HG02840 (cell line): ENCODE results near the gene SCAMP2.

Experiments used
- ATAC-seq: cut with Tn5 transposase; IDR thresholded peaks from one replicate; pipeline ENCODE4 v1.9.1; 2021; ENCODE audit warnings: mild to moderate bottlenecking, moderate library complexity, moderate number of reproducible peaks; ENCODE audit not compliant: unreplicated experiment, low FRiP score

Gene SCAMP2

DNA sequence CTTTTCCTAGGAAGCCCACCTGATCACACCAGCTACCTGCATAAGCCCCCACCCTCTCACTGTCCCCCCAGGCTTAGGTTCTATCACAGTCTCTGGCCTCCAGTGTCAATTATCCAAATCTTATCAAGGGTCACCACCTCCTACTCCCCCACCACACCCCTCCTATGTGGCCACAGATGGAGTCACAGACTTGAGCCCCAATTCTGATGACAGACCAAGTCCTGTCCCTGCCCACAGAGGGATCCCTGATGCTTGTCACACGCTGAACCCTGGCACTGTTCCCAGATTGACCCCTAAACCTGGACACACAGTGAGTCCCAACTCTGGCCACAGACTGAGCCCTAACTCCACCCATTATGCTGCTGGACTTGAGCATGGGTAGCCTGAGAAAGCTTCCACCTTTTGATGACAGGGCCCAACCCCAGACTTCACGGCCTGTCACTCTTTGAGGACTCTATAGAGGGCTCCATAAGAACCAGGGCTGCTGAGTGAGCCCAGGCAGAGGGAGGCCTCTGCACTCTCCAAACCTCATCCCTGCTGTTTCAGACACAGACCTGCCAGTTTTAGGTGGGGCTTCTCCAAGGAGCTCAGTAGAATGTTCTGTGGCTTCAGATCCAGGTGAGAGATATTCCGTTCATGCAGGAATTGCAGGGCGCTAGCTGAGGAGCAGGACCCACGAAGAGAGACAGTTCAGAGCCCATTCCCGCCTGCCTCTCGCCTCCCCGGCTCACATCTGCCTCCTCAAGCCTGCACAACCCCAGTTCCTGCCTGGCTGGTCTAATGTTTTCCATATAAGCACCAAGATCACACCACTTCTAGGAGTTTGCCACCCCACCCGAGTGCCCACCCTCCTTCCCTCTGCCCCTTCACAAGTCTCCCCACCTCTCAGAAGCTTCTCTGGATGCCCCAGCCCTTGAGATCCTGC, 32.1 kb downstream of the SCAMP2 start:
- no peak for ATAC-seq

DNA sequence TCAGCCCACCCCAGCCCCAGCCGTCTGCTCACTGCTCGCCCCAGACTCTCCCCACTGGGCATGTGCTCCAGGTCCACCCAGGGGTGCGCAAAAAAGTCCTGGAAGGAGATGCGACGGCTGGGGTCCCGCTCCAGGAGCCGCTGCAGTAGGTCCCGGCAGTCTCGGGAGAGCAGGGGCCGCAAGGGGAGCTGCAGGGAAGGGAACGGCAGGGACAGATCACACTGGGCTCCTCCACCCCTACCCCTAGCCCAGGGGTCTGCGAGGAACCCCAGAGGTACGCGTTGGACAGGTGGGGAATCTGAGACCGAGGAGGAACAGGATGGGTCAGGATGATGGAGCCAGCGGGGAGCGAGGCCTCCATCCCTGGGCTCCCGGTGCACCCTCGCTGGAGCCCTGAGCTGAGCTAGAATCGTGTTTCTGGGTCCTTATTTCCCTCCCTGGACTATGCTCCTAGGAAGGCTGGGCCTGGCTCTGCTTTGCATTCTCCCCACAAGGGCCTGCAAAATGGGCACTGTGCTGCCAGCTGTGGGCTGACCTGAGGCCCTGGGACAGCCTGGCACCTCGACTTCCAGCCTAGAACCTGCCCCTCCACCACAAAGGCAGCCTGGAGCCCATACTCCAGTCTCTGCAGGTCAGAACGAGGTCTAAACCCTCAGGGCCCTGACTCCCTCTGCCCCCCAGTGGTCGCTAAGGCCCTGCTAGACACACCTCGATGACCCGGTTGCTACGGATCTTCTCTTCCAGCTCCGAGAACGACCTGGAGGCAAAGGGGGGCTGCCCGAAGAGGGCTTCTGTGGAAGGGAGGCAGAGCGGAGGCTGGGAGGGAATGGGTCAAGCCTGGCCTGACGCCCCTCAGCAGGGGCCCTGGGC, 33.4 kb downstream of the SCAMP2 start:
- ATAC-seq = no peak

DNA sequence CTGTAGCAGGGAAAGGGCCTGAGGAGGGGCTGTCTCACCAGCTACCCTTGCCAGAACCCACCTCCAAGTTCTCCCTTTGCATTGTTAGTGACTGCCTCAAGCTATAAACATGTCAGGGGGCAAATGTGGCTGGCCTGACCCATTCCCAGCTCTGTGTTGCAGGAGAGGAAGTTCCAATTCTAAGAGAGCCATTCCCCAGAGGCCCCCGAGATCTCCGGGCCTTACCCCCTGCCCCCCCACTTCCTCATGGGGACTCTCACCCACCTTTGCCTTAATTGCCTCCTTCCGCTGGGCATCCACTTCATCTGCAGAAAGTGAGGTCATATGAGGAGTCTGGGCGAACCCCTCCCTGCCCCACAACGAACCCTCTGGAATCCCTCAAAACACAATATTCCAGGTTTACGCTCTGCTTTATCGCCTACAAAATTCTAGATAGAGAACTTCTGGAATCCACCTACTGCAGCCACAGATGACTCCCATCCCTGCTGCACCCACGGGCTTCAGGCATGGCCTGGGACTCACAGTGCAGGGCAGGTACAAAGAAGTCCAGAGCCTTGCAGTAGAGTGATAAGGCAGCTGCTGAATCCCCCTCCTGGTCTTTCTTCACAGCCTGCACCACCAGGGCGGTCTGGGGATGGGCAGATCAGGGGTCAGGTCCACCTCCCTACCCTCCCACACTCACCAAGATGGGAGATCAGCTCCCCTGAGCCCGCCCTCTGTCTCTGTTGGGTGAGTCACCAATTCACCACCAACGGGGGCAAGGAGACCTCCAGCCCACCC, 34.2 kb downstream of the SCAMP2 start:
- no peak for ATAC-seq

DNA sequence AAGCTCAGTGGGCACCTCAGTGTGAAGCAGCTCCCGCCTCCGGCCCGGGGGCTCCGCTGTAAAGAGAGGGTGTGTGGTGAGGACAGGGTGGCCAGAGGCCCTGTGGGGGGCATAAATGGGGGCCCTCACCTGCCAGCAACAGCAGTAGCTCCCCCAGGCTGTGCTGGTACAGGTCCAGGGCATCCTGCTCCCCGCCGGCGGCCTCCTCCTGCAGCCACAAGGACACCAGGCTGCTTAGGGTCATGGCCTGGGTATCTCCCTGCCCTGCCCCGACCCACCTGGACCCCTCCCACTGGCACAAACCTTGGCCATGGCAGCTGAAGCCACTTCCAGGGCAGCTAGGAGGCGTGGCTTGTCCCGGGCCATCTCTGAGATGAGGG, 35.0 kb downstream of the SCAMP2 start:
- ATAC-seq = no peak

DNA sequence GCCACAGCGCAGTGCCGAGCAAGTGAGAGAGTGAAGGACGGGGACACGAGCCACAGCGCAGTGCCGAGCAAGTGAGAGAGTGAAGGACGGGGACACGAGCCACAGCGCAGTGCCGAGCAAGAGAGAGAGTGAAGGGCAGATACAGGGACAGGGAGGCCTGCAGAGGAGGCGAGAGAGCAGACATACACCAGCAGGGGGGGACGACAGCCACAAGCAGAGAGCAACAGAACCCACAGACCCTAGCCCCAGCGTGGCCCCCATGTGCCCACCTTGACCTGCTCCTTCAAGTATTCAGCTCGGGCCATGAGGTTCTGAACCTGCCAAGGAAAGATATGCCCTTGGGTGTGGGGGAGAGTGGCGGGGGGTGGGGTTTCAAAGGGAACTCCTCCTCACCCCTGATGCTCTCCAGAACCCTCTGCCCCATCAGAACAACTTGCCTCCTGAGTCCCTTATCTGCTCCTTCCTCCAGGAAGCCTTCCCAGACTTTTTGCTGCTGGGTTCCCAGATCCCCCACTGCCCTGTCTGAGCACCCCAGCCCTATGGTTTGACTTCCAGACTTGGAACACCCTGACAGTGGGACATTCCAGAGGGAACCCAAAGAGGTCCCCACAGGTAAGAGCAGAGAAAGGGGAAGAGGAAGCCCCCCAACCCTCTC, 35.6 kb downstream of the SCAMP2 start:
- no peak for ATAC-seq

DNA sequence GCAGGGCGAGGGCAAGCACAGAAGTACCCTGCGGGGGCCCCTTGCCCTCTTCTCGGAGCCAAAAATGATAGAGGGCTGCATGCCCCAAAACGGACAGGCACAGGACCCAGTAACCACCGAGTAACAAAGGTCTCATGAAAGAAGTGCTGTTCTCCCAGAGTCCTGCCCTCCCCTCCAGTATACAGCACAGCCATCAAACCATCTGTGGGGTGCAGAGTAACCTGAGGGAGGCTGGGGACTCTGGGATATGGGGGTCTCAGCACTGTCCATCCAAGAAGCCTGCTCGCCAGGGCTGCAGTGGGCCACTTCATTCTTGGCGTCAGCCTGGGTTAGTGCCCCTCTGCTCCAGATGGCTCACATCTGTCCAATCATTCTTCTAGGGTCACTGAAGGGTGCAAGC, 36.3 kb downstream of the SCAMP2 start:
- no peak for ATAC-seq

DNA sequence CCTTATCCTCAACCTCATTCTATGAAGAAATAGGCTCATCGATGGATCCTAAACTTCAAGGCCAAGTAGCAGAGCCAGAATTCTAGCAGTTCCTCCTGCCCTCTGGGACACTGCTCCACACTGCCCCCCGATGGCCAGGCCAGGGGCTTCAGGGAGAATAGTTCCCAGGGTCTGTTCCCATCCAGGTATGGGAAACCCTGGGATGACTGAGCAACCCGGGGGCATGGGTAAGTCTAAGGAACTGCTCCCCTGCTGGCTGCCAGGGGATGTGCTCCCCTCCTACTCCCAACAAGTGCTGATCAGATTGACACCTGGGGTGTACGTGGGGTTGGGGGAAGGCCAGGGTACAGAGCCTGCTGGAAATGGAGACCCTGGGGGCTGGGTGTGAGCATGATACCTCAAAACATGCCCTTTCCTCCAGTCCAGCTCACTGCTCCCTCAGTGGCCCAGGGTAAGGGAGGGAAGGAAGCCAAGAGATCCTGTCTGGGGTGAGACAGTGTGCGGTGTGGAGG, 37.8 kb downstream of the SCAMP2 start:
- no peak for ATAC-seq

DNA sequence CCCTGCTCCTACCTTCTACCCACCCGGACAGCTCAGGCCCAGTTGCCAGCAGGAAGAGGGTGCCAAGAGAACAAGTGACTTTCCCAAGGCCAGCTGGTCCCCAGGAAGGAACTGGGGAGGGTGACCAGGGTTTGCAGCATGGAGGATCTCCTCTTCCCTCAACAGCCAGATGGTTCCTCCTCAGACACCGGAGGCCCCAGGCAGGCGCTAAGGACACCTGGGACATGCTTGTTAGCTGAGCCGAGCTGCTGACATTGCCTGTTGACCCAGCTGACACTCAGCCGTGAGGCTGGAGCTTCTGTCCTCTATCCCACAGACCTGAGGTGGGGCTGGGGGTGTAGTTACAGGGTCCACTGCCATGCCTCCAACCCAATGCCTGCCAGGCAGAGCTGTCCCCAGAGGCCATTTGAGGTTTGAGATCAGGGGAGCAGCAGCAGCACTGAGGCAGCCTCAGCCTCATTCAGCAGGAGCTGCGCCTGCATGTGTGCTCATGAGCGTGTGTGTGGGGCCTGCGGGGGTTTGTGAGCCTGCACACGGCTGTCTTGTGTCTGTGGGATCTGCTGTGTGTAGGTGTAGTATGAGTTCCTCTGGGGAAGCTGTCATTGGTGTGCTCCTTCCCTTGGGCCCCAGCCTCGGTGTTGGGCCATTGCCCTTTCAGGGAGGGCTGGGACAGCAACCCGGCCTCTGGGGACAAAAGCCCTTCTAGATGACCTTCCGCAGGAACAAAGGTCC, 39.6 kb downstream of the SCAMP2 start:
- no peak for ATAC-seq

DNA sequence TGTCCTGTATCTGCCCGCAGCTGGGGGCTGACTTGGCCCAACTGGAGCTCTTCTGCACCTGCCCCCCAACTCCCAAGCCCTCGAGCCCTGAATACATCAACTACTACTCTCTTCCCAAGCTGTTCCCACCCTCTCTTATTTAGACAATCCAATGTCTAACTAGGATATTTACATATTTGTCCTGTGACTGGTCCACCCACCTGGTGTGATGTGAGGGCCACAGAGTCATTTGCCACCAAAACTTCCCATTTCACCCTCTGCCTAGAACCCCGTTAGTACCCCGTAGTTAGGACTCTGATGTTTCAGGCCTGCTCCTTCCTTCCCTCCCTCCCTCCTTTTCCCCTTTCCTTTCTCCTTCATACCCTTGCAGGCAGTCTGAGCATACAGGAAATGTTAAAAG, 40.3 kb downstream of the SCAMP2 start:
- ATAC-seq = no peak

DNA sequence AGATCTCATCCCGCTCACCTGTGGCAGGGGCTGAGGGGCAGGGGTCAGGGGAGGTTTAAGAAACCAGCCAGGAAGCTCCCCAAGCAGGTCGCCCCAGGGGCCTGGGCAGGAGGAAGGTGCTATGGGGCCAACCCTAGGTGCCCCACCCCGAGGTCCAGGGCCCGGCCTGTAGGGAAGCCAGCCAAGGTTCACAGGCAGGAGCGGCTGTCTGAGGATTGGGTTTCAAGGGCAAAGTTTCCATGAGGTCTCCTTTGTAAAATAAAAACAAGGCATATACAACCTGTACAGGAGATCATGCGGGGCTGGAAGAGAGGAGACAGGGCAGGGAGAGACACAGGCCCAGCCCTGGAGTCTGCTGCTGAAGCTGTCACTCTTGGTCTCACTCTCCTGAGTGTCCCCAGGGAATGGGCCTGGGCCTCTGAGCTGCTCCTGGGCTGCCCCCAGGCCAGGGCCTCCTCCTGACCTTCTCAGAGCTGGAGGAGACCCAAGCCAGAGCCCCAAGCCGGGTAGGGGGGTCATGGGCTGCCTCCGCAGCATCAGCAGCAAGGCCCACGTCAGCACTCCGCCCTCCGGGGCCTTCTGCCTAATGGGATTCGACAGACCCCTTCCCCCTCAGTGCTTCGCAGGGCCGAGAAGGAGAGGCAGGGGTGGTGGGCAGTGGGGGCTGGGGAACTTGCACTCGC, 41.2 kb downstream of the SCAMP2 start:
- ATAC-seq = no peak

DNA sequence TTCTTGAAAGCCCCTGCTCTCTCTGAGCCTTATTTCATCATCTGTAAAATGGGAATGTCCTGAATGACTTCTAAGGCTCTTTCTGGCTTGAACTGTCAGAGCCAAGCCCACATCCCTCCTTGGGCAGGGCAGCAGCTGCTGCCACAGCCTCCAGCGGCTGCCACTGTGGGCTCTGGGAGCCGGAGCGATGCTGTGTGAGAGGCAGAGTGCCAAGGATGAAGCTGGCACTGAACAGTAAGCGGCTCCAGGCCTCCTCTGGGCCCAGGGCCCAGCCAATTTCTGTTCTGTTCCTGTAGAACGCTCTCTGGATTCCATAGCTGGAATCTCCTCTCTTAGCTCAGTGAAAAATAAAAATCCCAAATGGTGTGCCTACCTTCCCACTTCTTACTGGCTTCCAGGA, 42.3 kb downstream of the SCAMP2 start:
- ATAC-seq = no peak

DNA sequence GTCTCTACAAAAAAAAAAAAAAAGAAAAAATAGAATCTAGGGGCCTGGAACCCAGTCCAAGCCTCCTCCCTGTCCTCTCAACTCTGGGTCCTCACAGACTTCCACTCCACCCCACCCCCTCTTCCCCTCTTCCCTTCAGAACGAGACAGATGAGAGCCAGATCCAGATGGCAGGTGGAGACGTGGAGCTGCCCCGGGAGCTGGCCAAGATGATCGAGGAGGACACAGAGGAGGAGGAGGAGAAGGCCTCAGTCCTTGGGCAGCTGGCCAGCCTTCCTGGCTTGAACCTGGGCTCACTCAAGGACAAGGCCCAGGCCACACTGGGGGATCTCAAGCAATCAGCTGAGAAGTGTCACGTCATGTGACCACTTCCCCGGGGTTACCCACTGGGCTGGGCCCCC, 43.2 kb downstream of the SCAMP2 start:
- no peak for ATAC-seq

DNA sequence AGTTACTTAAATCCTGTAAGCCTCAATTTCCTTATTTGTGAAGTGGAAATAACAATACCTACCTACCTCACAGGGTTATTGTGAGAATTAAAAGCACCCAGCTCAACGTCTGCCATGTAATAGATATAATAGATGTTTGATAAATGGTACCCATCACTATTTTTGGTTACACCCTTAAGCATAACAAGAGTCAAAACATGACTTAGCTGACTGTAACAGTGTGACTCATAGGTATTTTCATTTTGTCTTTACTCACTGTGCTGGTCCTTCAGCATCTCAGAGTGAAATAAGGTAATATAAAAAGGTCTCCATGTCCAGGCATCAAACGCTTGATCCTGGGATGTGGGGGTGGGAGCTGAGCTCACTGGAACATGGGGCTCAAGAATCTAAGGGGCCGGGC, 43.7 kb downstream of the SCAMP2 start:
- ATAC-seq = no peak

DNA sequence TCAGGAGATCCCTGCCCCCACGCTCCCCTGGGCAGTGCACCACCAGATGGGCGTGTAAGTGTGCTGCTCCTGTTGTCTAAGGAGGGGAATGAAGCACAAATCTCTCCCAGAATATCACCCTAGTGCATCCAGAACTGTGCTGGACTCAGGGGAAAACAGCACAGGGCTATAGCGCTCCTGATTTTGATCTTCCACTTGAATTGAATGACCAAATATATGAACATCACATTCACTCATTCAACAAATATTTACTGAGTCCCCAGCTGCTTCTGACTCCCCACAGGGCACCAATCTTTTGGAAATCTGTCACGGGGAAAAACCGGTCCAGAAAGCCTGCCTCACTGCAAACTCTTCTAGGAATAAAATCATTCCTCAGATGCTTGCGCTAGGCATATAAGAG, 44.3 kb downstream of the SCAMP2 start:
- no peak for ATAC-seq

DNA sequence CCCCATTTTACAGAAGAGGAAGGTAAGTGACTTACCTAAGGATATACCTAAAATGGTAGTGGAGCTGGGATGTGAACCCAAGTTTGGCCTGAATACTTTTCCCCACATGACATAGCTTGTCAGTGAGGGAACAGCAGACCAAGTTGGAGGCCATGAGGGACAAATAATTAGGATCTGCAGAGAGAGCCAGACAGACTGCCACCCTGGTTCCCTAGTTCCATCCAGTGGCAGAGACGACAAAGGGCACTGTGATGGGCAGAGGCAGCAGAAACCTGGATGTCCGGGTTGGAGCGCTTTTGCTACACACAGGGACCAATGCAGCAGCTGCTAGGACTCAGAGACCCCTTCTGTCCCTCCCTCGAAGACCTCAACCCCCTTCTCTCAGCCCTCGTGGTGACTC, 45.6 kb downstream of the SCAMP2 start:
- ATAC-seq = no peak

DNA sequence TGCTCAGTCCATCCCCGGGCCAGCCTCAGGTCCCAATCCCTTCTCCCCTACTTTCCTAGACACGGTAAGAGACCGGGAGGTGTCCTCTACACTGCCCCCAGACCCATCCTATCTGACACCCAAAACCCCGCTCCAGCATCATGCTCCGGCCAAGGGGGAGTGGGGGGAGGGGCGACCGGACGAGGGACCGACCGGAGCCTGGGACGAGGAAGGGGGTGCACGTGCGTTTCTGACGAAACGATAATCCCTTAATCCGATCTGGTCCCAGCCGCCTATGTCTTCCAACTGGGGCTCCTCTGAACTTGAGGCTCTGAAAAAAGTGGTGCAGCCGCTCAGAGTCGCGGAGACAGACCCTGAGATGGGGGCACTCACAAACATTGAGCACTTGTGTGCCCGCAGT, 46.2 kb downstream of the SCAMP2 start:
- ATAC-seq = no peak

DNA sequence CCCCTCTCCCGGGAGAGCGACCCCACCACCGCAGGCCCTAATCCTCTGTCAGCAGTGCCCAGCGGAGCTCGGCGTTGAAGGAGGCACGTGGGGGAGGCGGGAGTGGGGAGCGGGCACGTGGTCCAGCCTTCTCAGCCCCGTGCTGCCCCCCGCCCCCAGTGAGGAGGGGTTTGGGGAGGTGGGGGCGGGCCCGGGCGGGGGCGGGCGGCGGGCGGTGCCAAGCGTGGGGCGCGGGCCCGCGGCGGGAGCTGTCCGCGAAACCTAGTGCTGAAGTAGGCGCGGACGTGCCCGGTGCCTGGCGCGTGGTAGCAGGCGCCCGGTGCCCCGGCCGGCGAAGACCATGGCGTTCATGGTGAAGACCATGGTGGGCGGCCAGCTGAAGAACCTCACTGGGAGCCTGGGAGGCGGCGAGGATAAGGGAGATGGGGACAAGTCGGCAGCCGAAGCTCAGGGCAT, 46.8 kb downstream of the SCAMP2 start, which contains the start of gene CPLX3:
Gene CPLX3 (plus strand): TSS at position 264 of the 456 bp plus-strand sequence. CDS start 77 bp downstream, at position 341.
- ATAC-seq = no peak

DNA sequence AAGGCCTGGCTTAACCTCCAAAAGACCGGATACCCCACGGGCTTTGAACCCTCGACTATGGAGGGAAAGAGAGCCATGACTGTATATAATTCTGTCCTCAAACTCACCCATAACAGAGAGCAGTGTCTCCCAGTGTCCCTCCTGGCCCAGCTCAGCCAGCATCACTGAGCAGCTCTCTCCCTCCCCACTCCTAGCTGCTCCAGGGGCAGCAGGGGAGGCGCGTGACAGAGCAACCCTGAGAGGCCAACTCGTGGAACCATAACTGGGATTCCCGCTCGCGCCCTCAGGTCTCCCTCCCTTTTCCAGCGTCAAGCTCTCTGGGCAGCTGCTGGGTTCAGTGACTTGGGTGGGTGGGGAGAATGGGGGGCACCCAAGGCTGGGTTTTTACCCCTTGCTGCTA, 47.3 kb downstream of the SCAMP2 start:
- no peak for ATAC-seq

DNA sequence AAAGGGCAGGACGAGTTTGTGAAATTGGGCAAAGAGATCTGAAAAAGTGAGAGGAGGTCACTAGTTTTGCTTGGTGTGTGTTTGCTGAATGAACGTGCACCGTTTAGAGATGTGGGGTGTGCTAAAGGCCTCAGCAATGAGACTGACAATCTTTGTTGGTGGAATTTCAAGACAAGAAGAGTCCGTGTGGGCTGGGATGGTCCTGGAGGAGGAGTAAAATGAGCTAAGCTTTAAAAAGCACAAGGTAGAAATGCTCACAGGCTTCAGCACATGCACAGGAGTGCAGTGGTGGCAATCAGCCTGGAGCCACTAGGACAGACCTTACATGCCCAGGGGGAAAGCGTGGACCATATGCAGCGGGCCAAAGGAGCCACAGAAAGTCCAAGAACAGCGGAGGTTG, 48.2 kb downstream of the SCAMP2 start:
- ATAC-seq = no peak
